ENCODE measurements around the gene TTLL5.

TTLL5 gene

DNA sequence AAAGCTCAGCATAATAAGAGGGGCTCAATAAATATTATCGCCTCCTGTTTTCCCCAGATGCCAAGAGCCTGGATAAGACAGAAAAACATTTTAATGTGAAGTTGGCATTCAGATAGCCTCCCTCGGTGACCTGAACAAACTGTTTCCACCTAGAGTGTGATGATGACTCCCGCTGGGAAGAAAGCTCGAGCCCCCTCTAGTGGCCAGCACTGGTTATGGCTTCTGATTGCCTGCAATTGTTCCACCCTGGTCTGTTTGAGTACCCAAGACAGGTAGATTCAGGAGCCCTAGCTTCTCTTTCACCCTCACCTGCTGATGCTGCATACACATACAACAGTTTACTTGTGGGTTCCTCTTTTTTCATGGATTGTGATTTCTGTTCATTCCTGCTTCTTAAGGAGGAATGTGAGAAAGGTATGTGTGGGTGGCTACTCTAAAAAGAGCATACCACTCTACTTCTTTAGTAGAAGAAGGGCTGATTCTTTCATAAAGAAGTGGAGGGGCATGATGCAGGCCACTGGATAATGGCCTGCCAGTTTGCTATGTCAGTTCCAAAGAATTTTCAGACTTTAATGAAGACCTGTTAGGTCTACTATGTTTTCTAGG is 6.8 kb upstream of the TTLL5 start:
- H2BK12ac ChIP-seq (ENCODE audit: low read length in 2 of 2), result no peak overlapping the region
- H3K4me3 ChIP-seq (ENCODE audit: insufficient read depth in 1 of 2, low read depth in 1 of 2, low read length in 2 of 2), result no peak overlapping the region
- H3K27ac ChIP-seq (ENCODE audit: low read length, poor library complexity, severe bottlenecking), result no peak overlapping the region
- H3K4ac ChIP-seq (ENCODE audit: low read depth in 1 of 2, low read length in 2 of 2), result no peak overlapping the region
- H3K79me1 ChIP-seq (replicated peaks; ENCODE audit: low read length, poor library complexity, severe bottlenecking), result peaks cover 37% of the 10 kb centered on the region
- H3K36me3 ChIP-seq (ENCODE audit: control insufficient read depth in 1 of 2, insufficient read depth in 2 of 2, low read depth in 1 of 2, low read length in 2 of 2), result peaks cover 31 to 69% of the 10 kb centered on the region in 2 experiments
- H2BK5ac ChIP-seq (ENCODE audit: low read depth, low read length, poor library complexity, severe bottlenecking), result no peak overlapping the region
- H4K91ac ChIP-seq (ENCODE audit: low read length), result no peak overlapping the region
- H4K8ac ChIP-seq (ENCODE audit: low read length), result no peak overlapping the region
- H3K4me1 ChIP-seq (ENCODE audit: control insufficient read depth, insufficient read depth, low read depth, low read length), result peaks cover 4% of the 10 kb centered on the region
- no peak overlapping the region for H3K4me2 ChIP-seq (ENCODE audit: low read length, poor library complexity, severe bottlenecking)
- no peak overlapping the region for H3K14ac ChIP-seq (ENCODE audit: low read length in 2 of 2)
- H3K9me3 ChIP-seq (ENCODE audit: control insufficient read depth, low read length), result no peaks in the 10 kb centered on the region
- no peak overlapping the region for H2AK5ac ChIP-seq (ENCODE audit: low read length, severe bottlenecking)
- H3K9ac ChIP-seq (ENCODE audit: low read length), result no peak overlapping the region
- 20% methylated on average over 4 of the region's 4 CpGs for WGBS
- H2AFZ ChIP-seq (ENCODE audit: low read depth, low read length), result no peak overlapping the region
- H2BK15ac ChIP-seq (ENCODE audit: low read depth, poor library complexity, severe bottlenecking), result no peak overlapping the region
- no peak overlapping the region for H2BK120ac ChIP-seq (ENCODE audit: low read depth, low read length)
- no peaks in the 10 kb centered on the region for H3K27me3 ChIP-seq (ENCODE audit: control insufficient read depth in 1 of 2, insufficient read depth in 1 of 2, low read length in 2 of 2)
- DNase-seq, result peak; percentile 68
- no peak overlapping the region for H3K18ac ChIP-seq (ENCODE audit: low read depth in 1 of 2, low read length in 2 of 2)
- no peak overlapping the region for H3K23ac ChIP-seq (ENCODE audit: low read length in 2 of 2)

DNA sequence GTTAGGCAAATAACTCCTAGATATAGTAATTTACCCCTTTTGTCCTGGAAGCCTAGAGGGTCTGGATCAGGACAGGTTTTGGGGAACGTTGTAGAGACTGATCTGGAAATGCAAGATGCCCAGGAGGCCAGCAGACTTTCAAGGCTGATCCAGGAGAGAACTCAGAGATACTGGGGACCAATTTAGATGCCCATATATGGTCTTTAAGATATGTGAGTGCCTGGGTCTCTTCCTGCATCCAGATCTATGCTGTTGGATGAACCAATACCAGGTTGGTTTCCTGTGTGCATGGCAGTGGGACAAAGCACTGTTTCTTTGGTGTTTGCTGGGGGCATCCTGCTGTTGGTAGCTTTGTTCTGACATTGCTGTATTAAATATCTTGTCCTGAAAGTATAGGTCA is 5.8 kb upstream of the TTLL5 start:
- Histone ChIP-seq H3K14ac (ENCODE audit: low read length in 2 of 2) (no peak overlapping the region), H4K8ac (ENCODE audit: low read length) (no peak overlapping the region), H2BK15ac (ENCODE audit: low read depth, poor library complexity, severe bottlenecking) (no peak overlapping the region), H3K4me3 (ENCODE audit: insufficient read depth in 1 of 2, low read depth in 1 of 2, low read length in 2 of 2) (no peak overlapping the region), H2BK120ac (ENCODE audit: low read depth, low read length) (peak overlapping the region; percentile 68), H2BK12ac (ENCODE audit: low read length in 2 of 2) (no peak overlapping the region), H3K4me2 (ENCODE audit: low read length, poor library complexity, severe bottlenecking) (no peak overlapping the region), H3K4me1 (ENCODE audit: control insufficient read depth, insufficient read depth, low read depth, low read length) (peaks cover 9% of the 10 kb centered on the region), H3K27ac (ENCODE audit: low read length, poor library complexity, severe bottlenecking) (no peak overlapping the region), H2AFZ (ENCODE audit: low read depth, low read length) (no peak overlapping the region), H3K36me3 (ENCODE audit: control insufficient read depth in 1 of 2, insufficient read depth in 2 of 2, low read depth in 1 of 2, low read length in 2 of 2) (peaks cover 30 to 59% of the 10 kb centered on the region in 2 experiments), H3K79me1 (replicated peaks; ENCODE audit: low read length, poor library complexity, severe bottlenecking) (peaks cover 40% of the 10 kb centered on the region), H3K9ac (ENCODE audit: low read length) (no peak overlapping the region), H2BK5ac (ENCODE audit: low read depth, low read length, poor library complexity, severe bottlenecking) (no peak overlapping the region), H3K23ac (ENCODE audit: low read length in 2 of 2) (no peak overlapping the region), H2AK5ac (ENCODE audit: low read length, severe bottlenecking) (no peak overlapping the region), H3K18ac (ENCODE audit: low read depth in 1 of 2, low read length in 2 of 2) (no peak overlapping the region), H3K9me3 (ENCODE audit: control insufficient read depth, low read length) (no peaks in the 10 kb centered on the region), H4K91ac (ENCODE audit: low read length) (no peak overlapping the region), H3K27me3 (ENCODE audit: control insufficient read depth in 1 of 2, insufficient read depth in 1 of 2, low read length in 2 of 2) (no peaks in the 10 kb centered on the region), H3K4ac (ENCODE audit: low read depth in 1 of 2, low read length in 2 of 2) (no peak overlapping the region)
- no peak for DNase-seq
- 0% methylated on average over 1 of the region's 1 CpG for WGBS

DNA sequence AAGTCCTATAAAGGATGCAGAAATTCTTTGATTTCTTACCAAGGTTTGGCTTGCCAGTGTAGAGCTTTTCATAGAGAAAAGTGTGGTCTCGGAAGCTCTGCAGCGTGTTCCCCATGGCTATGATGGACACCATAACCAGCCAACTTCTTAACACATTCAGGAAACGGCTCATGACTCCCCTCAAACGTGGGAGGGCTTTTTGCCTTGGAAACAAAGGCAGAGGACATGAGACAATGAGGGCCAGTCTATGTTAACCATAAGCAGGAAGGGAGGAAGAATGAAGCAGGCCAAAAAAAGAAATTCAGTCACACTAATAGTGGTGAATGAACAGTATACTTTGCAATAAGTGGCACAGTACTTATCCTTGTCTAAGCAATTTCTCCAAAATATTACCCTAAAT is 3.7 kb upstream of the TTLL5 start:
- H3K9ac ChIP-seq (ENCODE audit: low read length), result no peak overlapping the region
- WGBS, result 94% methylated on average over 3 of the region's 4 CpGs

DNA sequence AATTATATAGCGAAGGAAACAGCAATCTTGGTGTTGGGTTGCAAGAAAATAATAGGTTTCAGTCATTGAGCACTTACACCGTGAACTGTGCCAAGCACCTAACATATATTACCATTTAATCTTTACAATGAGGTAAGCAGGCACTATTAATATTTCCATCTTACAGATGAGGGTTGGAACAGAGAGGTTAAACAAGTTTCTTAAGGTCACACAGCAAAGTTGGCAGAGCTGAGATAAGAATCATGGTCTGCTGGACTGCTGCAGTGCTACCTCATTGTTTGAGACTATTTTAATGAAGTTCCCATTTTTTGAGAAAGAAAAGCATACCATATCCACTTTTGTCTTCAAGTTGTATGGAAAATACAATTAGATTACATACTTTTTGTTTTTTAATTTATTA is 2.1 kb upstream of the TTLL5 start:
- no CpG with 5 or more reads among the region's 2 CpGs for WGBS
- no peak overlapping the region for H2BK15ac ChIP-seq (ENCODE audit: low read depth, poor library complexity, severe bottlenecking)
- H3K4me1 ChIP-seq (ENCODE audit: control insufficient read depth, insufficient read depth, low read depth, low read length), result peaks cover 5% of the 10 kb centered on the region
- no peak overlapping the region for H3K4ac ChIP-seq (ENCODE audit: low read depth in 1 of 2, low read length in 2 of 2)
- no peak overlapping the region for H3K23ac ChIP-seq (ENCODE audit: low read length in 2 of 2)
- no peak for DNase-seq
- no peak overlapping the region for H2BK12ac ChIP-seq (ENCODE audit: low read length in 2 of 2)
- H2BK5ac ChIP-seq (ENCODE audit: low read depth, low read length, poor library complexity, severe bottlenecking), result no peak overlapping the region
- H3K4me3 ChIP-seq (ENCODE audit: insufficient read depth in 1 of 2, low read depth in 1 of 2, low read length in 2 of 2), result no peak overlapping the region
- no peak overlapping the region for H2AFZ ChIP-seq (ENCODE audit: low read depth, low read length)
- no peak overlapping the region for H4K8ac ChIP-seq (ENCODE audit: low read length)
- H3K14ac ChIP-seq (ENCODE audit: low read length in 2 of 2), result no peak overlapping the region
- no peak overlapping the region for H2AK5ac ChIP-seq (ENCODE audit: low read length, severe bottlenecking)
- H3K18ac ChIP-seq (ENCODE audit: low read depth in 1 of 2, low read length in 2 of 2), result no peak overlapping the region
- H3K9me3 ChIP-seq (ENCODE audit: control insufficient read depth, low read length), result no peaks in the 10 kb centered on the region
- H3K79me1 ChIP-seq (replicated peaks; ENCODE audit: low read length, poor library complexity, severe bottlenecking), result peaks cover 25% of the 10 kb centered on the region
- H3K9ac ChIP-seq (ENCODE audit: low read length), result no peak overlapping the region
- H3K27me3 ChIP-seq (ENCODE audit: control insufficient read depth in 1 of 2, insufficient read depth in 1 of 2, low read length in 2 of 2), result no peaks in the 10 kb centered on the region
- H2BK120ac ChIP-seq (ENCODE audit: low read depth, low read length), result no peak overlapping the region
- H4K91ac ChIP-seq (ENCODE audit: low read length), result no peak overlapping the region
- no peak overlapping the region for H3K4me2 ChIP-seq (ENCODE audit: low read length, poor library complexity, severe bottlenecking)
- H3K36me3 ChIP-seq (ENCODE audit: control insufficient read depth in 1 of 2, insufficient read depth in 2 of 2, low read depth in 1 of 2, low read length in 2 of 2), result peaks cover 6 to 42% of the 10 kb centered on the region in 2 experiments
- H3K27ac ChIP-seq (ENCODE audit: low read length, poor library complexity, severe bottlenecking), result no peak overlapping the region

More for the DNA sequence above, 3.7 kb upstream of the TTLL5 start:
- no peak overlapping the region for H2AFZ ChIP-seq (ENCODE audit: low read depth, low read length)
- H2BK120ac ChIP-seq (ENCODE audit: low read depth, low read length), result no peak overlapping the region
- no peak overlapping the region for H2BK15ac ChIP-seq (ENCODE audit: low read depth, poor library complexity, severe bottlenecking)
- H3K4ac ChIP-seq (ENCODE audit: low read depth in 1 of 2, low read length in 2 of 2), result no peak overlapping the region
- no peaks in the 10 kb centered on the region for H3K27me3 ChIP-seq (ENCODE audit: control insufficient read depth in 1 of 2, insufficient read depth in 1 of 2, low read length in 2 of 2)
- H2BK5ac ChIP-seq (ENCODE audit: low read depth, low read length, poor library complexity, severe bottlenecking), result no peak overlapping the region
- H3K27ac ChIP-seq (ENCODE audit: low read length, poor library complexity, severe bottlenecking), result no peak overlapping the region
- no peak for DNase-seq
- peaks cover 13 to 38% of the 10 kb centered on the region in 2 experiments for H3K36me3 ChIP-seq (ENCODE audit: control insufficient read depth in 1 of 2, insufficient read depth in 2 of 2, low read depth in 1 of 2, low read length in 2 of 2)
- H3K4me3 ChIP-seq (ENCODE audit: insufficient read depth in 1 of 2, low read depth in 1 of 2, low read length in 2 of 2), result no peak overlapping the region
- no peak overlapping the region for H3K23ac ChIP-seq (ENCODE audit: low read length in 2 of 2)
- no peak overlapping the region for H2AK5ac ChIP-seq (ENCODE audit: low read length, severe bottlenecking)
- peaks cover 5% of the 10 kb centered on the region for H3K4me1 ChIP-seq (ENCODE audit: control insufficient read depth, insufficient read depth, low read depth, low read length)
- no peak overlapping the region for H3K14ac ChIP-seq (ENCODE audit: low read length in 2 of 2)
- no peak overlapping the region for H4K8ac ChIP-seq (ENCODE audit: low read length)
- no peak overlapping the region for H2BK12ac ChIP-seq (ENCODE audit: low read length in 2 of 2)
- H3K18ac ChIP-seq (ENCODE audit: low read depth in 1 of 2, low read length in 2 of 2), result no peak overlapping the region
- no peaks in the 10 kb centered on the region for H3K9me3 ChIP-seq (ENCODE audit: control insufficient read depth, low read length)
- H4K91ac ChIP-seq (ENCODE audit: low read length), result no peak overlapping the region
- H3K4me2 ChIP-seq (ENCODE audit: low read length, poor library complexity, severe bottlenecking), result no peak overlapping the region
- H3K79me1 ChIP-seq (replicated peaks; ENCODE audit: low read length, poor library complexity, severe bottlenecking), result peaks cover 27% of the 10 kb centered on the region
